Subcutaneous abdominal adipose tissue (tissue), 5 donors: ENCODE results near the gene ZNF446.
"Not testable (repeated sequence)": the region's sequence is repeated elsewhere in the genome, so short reads cannot be mapped to it uniquely, and the experiment has no call there.

Experiments
- H3K27ac ChIP-seq: one replicate; pipeline ENCODE4 v1.7.0; 2013; ENCODE audit warnings: low read depth, mild to moderate bottlenecking, inconsistent platforms, low read length, moderate library complexity
- H3K27me3 ChIP-seq, 5 donors: one replicate each; pipeline ENCODE4 v1.7.0; 2013; ENCODE audit warnings: low read length in 5 of 5, inconsistent platforms in 1 of 5; ENCODE audit not compliant: control insufficient read depth in 5 of 5, insufficient read depth in 4 of 5
- H3K36me3 ChIP-seq, 5 donors: one replicate each; pipeline ENCODE4 v1.7.0; 2013; ENCODE audit warnings: low read length in 5 of 5; ENCODE audit not compliant: control insufficient read depth in 5 of 5, insufficient read depth in 5 of 5
- H3K4me1 ChIP-seq, 5 donors: one replicate each; pipeline ENCODE4 v1.7.0; 2013; ENCODE audit warnings: low read length in 5 of 5, mild to moderate bottlenecking in 3 of 5, moderate library complexity in 1 of 5; ENCODE audit not compliant: control insufficient read depth in 5 of 5, insufficient read depth in 5 of 5
- H3K4me3 ChIP-seq, 5 donors: one replicate each; pipeline ENCODE4 v1.7.0; 2013; ENCODE audit warnings: low read length in 5 of 5, low read depth in 1 of 5
- H3K9ac ChIP-seq, 5 donors: one replicate each; pipeline ENCODE4 v1.7.0; 2013; ENCODE audit warnings: low read length in 5 of 5, mild to moderate bottlenecking in 4 of 5, moderate library complexity in 3 of 5
- H3K9me3 ChIP-seq, 5 donors: one replicate each; pipeline ENCODE4 v1.7.0; 2013; ENCODE audit warnings: low read length in 5 of 5; ENCODE audit not compliant: control insufficient read depth in 5 of 5
- donor health status: healthy.
- donor health status: healthy.
- donor health status: healthy.
- donor health status: healthy.
- donor health status: healthy.

Gene ZNF446

DNA sequence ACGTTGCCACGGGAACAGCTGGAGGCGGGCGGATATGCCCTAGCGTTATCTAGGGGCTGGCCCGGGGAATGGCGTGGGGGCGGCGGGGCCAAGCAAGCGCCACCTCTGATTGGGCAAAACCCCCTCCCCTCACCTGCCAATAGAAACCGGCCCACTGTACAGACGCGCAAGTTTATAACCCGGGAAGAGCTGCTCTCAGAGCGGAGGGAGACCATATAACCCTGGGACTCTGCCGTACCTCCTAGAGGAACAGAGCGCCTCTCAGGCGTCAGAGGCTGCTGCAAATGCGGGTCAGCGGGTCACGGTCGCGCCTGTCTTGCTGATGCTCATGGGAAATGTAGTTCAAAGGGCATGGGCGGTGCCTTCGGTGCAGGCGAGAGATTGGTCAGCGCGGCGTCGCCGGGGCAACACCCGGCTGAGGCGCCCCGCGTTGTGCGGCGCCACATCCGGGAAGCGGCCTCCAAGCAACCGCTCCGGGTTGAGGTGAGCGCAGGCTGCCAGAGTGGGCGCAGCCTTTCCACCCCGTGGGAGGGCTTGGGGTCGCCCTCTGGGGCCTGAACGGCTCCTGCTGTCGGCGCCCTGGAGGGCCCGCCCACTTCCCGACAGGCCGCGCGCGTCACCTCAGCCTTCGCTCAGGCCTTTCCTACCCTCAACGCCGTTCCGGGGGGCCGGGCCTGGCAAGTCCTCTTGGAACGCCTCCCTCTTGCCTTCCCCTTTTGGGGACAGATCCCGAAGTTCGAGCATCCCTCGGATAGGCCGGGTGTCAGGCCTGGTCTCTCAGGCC is at the start of gene ZNF446:
Gene ZNF446, plus strand, starts transcription at position 639 of the 784 bp plus-strand sequence. CDS start 867 bp downstream, outside the sequence.
- peaks cover 4 to 24% (median 19%) of the 10 kb centered on the region in 5 donors for H3K4me1 ChIP-seq
- H3K36me3 ChIP-seq = peaks cover 0 to 49% (median 45%) of the 10 kb centered on the region in 5 donors
- H3K9me3 ChIP-seq = no peaks in the 10 kb centered on the region
- H3K9ac ChIP-seq = peak within 1 kb of the TSS; percentile 48 to 89 (median 77)
- no peaks in the 10 kb centered on the region for H3K27me3 ChIP-seq
- peak within 1 kb of the TSS; percentile 73 to 90 (median 80) for H3K4me3 ChIP-seq
- peak within 1 kb of the TSS; percentile 84 for H3K27ac ChIP-seq

DNA sequence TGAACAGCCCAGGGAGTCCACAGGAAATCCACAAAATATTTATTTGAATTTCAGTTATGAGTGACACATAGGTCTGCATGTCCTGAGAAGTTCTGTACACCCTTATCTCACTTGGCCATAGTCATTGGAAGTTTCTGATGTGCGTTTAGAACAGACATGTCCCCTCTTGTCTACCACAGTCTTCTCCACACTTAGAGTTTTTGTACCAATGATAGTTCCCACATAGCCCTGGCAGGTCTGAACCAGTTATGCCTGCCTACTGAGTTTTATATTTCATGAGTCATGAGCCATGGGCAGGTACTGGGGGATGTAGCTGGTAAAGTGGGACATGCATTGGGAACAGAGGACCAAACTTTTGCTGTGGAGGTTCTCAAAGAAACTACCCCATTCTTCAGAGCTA is 47.5 kb upstream of the ZNF446 start:
- peak overlapping the region in 3 of 5 donors; percentile 6 to 37 (median 12) for H3K4me3 ChIP-seq
- peaks cover 47 to 68% (median 61%) of the 10 kb centered on the region in 5 donors for H3K9me3 ChIP-seq
- H3K36me3 ChIP-seq = peaks cover 4 to 25% (median 6%) of the 10 kb centered on the region in 5 donors
- no peak overlapping the region for H3K27ac ChIP-seq
- H3K27me3 ChIP-seq = peaks cover 0 to 4% (median 0%) of the 10 kb centered on the region in 5 donors
- peaks cover 0 to 4% (median 0%) of the 10 kb centered on the region in 5 donors for H3K4me1 ChIP-seq
- no peak overlapping the region for H3K9ac ChIP-seq

DNA sequence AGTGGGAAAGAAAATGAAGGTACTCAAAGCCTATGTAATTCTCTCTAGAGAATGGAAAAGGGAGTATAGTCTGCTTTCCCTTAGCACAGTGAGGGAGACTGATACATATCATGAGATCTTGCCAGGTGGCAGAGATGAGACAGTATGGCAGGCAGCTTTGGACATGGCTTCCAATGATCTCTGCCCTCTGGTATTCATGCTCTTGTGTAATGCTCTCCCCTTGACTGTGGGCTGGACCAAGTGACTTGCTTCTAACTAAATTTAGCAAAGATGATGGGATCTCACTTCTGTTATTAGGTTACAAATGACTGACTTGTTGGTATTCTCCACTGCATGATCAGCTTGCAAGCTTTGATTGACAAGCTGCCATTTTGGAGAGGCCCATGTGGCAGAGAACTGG is 46.4 kb upstream of the ZNF446 start:
- peaks cover 15 to 36% (median 17%) of the 10 kb centered on the region in 5 donors for H3K36me3 ChIP-seq
- peaks cover 0 to 9% (median 0%) of the 10 kb centered on the region in 5 donors for H3K27me3 ChIP-seq
- peaks cover 0 to 12% (median 0%) of the 10 kb centered on the region in 5 donors for H3K4me1 ChIP-seq
- no peak overlapping the region for H3K9ac ChIP-seq
- H3K27ac ChIP-seq = no peak overlapping the region
- peaks cover 59 to 79% (median 72%) of the 10 kb centered on the region in 5 donors for H3K9me3 ChIP-seq
- peak overlapping the region in 4 of 5 donors; percentile 13 to 59 (median 49) for H3K4me3 ChIP-seq

DNA sequence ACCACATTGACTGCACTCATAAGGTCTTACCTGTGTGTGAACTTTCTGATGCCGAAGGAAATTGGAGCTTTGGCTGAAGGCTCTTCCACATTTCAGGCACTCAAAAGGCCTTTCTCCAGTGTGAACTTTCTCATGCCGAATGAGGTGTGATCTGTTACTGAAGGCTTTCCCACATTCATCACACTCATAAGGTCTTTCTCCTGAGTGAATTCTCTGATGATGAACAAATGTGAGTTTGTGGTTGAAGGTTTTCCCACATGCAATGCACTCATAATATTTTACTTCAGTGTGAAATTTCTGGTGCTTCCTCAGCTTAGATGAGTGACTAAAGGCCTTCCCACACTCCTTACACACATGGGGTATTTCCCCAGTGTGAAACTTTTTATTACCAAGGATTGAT is 41.9 kb upstream of the ZNF446 start:
- Histone ChIP-seq H3K27me3 (peaks cover 0 to 9% (median 0%) of the 10 kb centered on the region in 5 donors), H3K4me3 (peak overlapping the region; percentile 23 to 59 (median 49)), H3K36me3 (peaks cover 30 to 61% (median 45%) of the 10 kb centered on the region in 5 donors), H3K9ac (peak overlapping the region in 1 of 5 donors; percentile 43), H3K9me3 (peaks cover 74 to 90% (median 83%) of the 10 kb centered on the region in 5 donors), H3K27ac (no peak overlapping the region), H3K4me1 (peaks cover under 1 to 14% (median 4%) of the 10 kb centered on the region in 5 donors)

DNA sequence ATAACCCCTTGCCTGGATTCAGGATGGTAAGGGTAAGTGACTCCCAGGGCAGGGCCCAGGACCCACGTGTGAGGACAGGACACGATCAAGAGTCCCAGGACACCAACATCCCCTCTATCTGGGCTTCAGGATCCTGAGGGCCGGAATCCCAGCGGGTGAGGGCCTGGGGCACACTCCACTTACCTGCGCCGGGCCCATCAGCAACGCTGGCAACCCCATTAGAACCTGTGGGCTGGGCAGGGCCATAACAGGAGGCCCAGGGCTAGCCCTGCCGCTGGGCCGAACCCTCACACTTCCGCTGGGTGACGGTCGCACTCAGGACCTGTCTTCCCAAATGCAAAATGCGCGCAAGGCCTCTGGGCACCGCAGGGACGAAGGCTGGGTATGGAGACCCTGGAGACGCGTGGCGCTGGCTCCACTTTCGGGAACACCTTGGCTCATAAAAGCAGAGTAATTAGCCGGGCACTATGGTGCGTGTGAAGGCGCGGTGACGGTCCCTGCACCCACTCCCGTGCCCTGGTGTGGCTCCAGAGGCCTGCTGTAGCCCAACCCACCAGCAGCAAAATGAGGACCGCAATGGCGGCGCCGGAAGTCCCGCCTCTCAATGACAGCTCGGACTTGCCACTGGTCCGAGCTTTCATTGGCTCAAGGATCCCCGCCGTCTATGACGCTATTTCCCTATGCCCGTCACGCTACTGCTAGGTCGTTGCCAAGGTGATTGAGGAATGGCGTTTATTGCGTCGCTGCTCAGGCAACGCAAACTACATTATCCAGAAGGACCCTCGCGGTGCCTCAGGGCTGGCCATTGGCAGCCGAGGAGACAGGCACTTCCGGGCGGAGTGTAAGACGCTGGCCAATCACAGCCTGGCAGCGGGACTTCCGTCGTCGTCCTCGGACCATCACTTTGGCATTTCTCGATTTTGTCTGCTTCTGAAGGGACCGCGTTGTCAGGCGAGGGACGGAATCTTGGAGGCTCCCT is 36.3 kb upstream of the ZNF446 start, which contains the start of gene ZNF132:
Gene ZNF132, minus strand, starts transcription at position 578 of the 979 bp plus-strand sequence. Its CDS starts 332 bp downstream, at position 246.
- peaks cover 3 to 20% (median 18%) of the 10 kb centered on the region in 5 donors for H3K4me1 ChIP-seq
- H3K27me3 ChIP-seq = no peaks in the 10 kb centered on the region
- H3K27ac ChIP-seq = peak within 1 kb of the TSS; percentile 67
- H3K36me3 ChIP-seq = peaks cover 11 to 30% (median 24%) of the 10 kb centered on the region in 5 donors
- peak within 1 kb of the TSS; percentile 87 to 99 (median 94) for H3K4me3 ChIP-seq
- peak within 1 kb of the TSS; percentile 63 to 79 (median 73) for H3K9ac ChIP-seq
- peaks cover 27 to 40% (median 32%) of the 10 kb centered on the region in 5 donors for H3K9me3 ChIP-seq

DNA sequence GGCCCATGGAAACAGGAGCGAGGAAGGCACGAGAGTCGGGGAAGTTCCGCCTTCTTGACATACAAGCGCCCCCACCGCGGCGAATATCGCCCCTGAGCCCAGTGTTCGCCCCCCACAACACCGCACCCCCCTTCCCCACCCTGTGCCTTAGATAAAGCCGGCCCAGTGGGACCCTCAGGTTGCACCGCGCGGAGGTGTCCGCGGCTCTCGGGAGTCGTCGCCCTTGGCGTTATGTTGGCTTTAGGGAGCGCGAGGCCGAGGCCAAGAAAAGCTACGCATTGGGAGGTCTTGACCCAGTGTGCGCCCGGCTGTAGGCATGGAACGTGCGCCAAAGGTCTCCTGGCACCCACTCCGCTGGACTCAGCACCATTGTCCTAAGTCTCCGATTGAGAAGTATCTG is 35.6 kb upstream of the ZNF446 start:
- Histone ChIP-seq H3K4me3 (peak overlapping the region; percentile 87 to 99 (median 94)), H3K9me3 (peaks cover 21 to 33% (median 25%) of the 10 kb centered on the region in 5 donors), H3K36me3 (peaks cover 5 to 23% (median 17%) of the 10 kb centered on the region in 5 donors), H3K27me3 (no peaks in the 10 kb centered on the region), H3K27ac (peak overlapping the region; percentile 67), H3K4me1 (peaks cover 3 to 20% (median 18%) of the 10 kb centered on the region in 5 donors), H3K9ac (peak overlapping the region in 2 of 5 donors; percentile 18 to 27)

DNA sequence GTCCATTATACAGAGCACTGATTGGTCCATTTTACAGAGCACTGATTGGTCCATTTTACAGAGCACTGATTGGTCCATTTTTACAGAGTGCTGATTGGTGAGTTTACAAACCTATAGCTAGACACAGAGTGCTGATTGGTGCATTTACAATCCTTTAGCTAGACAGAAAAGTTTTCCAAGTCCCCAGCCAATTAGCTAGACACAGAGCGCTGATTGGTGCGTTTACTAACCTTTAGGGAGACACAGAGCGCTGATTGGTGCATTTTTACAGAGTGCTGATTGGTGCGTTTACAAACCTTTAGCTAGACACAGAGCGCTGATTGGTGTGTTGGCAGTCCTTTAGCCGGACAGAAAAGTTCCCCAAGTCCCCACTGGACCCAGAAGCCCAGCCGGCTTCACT is 33.2 kb upstream of the ZNF446 start:
- Histone ChIP-seq H3K9me3 (peaks cover 2 to 12% (median 9%) of the 10 kb centered on the region in 5 donors), H3K4me1 (peaks cover 3 to 20% (median 18%) of the 10 kb centered on the region in 5 donors)
- H3K27me3 ChIP-seq, H3K36me3 ChIP-seq, H3K27ac ChIP-seq, H3K4me3 ChIP-seq, H3K9ac ChIP-seq: not testable (repeated sequence)

DNA sequence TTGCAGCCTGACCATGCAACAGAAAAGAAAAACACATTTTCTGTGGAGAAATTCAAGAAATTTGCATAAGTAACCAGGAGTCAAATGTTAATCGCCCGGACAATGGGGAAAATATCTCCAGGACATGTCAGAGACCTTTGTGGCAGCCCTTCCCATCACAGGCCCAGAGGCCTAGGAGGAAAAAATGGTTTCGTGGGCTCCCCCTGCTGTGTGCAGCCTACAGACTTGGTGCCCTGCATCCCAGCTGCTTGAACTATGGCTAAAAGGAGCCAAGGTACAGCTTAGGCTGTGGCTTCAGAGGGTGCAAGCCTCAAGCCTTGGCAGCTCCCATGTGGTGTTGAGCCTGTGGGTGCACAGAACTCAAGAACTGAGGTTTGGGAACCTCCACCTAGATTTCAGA is 27.3 kb upstream of the ZNF446 start:
- H3K36me3 ChIP-seq, H3K4me3 ChIP-seq, H3K9me3 ChIP-seq, H3K27me3 ChIP-seq, H3K9ac ChIP-seq, H3K27ac ChIP-seq: not testable (repeated sequence)
- peaks cover 3 to 16% (median 12%) of the 10 kb centered on the region in 5 donors for H3K4me1 ChIP-seq

DNA sequence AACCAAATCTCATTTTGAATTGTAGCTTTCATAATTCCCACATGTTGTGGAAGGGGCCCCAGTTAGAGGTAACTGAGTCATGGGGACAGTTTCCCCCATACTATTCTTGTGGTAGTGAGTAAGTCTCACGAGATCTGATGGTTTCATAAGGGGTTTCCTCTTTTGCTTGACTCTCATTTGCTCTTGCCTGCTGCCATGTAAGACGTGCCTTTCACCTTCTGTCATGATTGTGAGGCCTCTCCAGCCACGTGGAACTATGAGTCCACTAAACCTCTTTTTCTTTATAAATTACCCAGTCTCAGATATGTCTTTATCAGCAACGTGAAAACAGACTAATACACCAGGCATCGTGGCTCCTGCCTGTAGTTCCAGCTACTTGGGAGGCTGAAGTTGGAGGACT is 26.2 kb upstream of the ZNF446 start:
- not testable (repeated sequence) for H3K9me3 ChIP-seq, H3K4me3 ChIP-seq, H3K27ac ChIP-seq, H3K9ac ChIP-seq, H3K27me3 ChIP-seq
- peaks cover 3 to 16% (median 12%) of the 10 kb centered on the region in 5 donors for H3K4me1 ChIP-seq
- H3K36me3 ChIP-seq = peaks cover 0 to 15% (median 11%) of the 10 kb centered on the region in 5 donors
